Uterus (tissue), 4 donors: Measurements from ENCODE around the gene SUCNR1. TPM values are rescaled to one million over a fixed set of nuclear protein-coding genes. Genes with fewer than 3 reads are reported as not detected.

Source experiments
- DNase-seq, 2 donors: peaks; one replicate each; pipeline ENCODE4 v3.0.0-alpha.2; 2019 to 2020
- H3K27ac ChIP-seq, 2 donors: fragments of 200-600 bp; sonication (generic); 1 replicate in 1 of 2; 2 replicates in 1 of 2; pipeline ENCODE4 v1.5.1; 2016 to 2018
- H3K27me3 ChIP-seq, 2 donors: fragments of 200-600 bp; sonication (generic); one replicate each; pipeline ENCODE4 v1.5.1; 2018 to 2019; ENCODE audit warnings: control low read depth in 1 of 2
- H3K36me3 ChIP-seq, 2 donors: fragments of 200-600 bp; sonication (generic); one replicate each; pipeline ENCODE4 v1.5.1; 2019; ENCODE audit warnings: control low read depth in 1 of 2
- H3K4me1 ChIP-seq, 2 donors: fragments of 200-600 bp; sonication (generic); one replicate each; pipeline ENCODE4 v1.5.1; 2018 to 2019; ENCODE audit warnings: control low read depth in 1 of 2
- H3K4me3 ChIP-seq, 2 donors: fragments of 200-600 bp; sonication (generic); 1 replicate in 1 of 2; 2 replicates in 1 of 2; pipeline ENCODE4 v1.5.1; 2018 to 2019; ENCODE audit warnings: mild to moderate bottlenecking in 1 of 2
- H3K9me3 ChIP-seq, 2 donors: fragments of 200-600 bp; sonication (generic); one replicate each; pipeline ENCODE4 v1.5.1; 2019; ENCODE audit warnings: control low read depth in 1 of 2
- POLR2A ChIP-seq, 2 donors: fragments of 450-650 bp; IDR thresholded peaks; one replicate each; pipeline ENCODE4 v1.6.1; 2016; ENCODE audit warnings: antibody characterized with exemption in 2 of 2, mild to moderate bottlenecking in 1 of 2, moderate library complexity in 1 of 2
- intact Hi-C: fragments of 100-400 bp; cut with DNase I; formaldehyde crosslinking; loops from one replicate; pipeline ENCODE4 v1.15.1; 2023; ENCODE audit warnings: low total_unique reads
- total RNA-seq, 4 donors: library from RNA; depleted of rRNA in 3 of 4; stranded (reverse); fragments of >200 nt in 3 of 4; gene quantifications; one replicate each; pipeline versions ENCODE4 v1.1.0 to v1.2.4, GENCODE V29; 2014 to 2023
- TF ChIP-seq, protein P1 (sequence below), 4 experiments: fragments of 200-600 bp in 2 of 4; fragments of 450-650 bp in 2 of 4; sonication (generic) in 2 of 4; IDR thresholded peaks; one replicate each; pipeline ENCODE4 v1.5.1; 2016 to 2019; ENCODE audit warnings: antibody characterized with exemption in 4 of 4, mild to moderate bottlenecking in 2 of 4, moderate library complexity in 1 of 4
- donor health status: DM: yes; HTN: yes; CAD: no.

SUCNR1 gene
- total RNA-seq, 4 donors from 2014 or later, result 0.21 to 0.59 TPM; not detected in 2

- no peaks in the 10 kb centered on the region for H3K9me3 ChIP-seq
- no peaks in the 10 kb centered on the region for H3K36me3 ChIP-seq
- no peak overlapping the region for H3K4me3 ChIP-seq
- no peak for TF ChIP-seq POLR2A (IDR thresholded peaks at IDR 0.05)
- no peaks in the 10 kb centered on the region for H3K4me1 ChIP-seq
- no peak for DNase-seq
- peak overlapping the region in 1 of 2 donors; percentile 33 for H3K27ac ChIP-seq
- H3K27me3 ChIP-seq, result no peaks in the 10 kb centered on the region
- intact Hi-C loops, result no loop called here
These were observed 9.8 kb upstream of the SUCNR1 start for GRCh38 chr3:151863611-151864010.

DNA sequence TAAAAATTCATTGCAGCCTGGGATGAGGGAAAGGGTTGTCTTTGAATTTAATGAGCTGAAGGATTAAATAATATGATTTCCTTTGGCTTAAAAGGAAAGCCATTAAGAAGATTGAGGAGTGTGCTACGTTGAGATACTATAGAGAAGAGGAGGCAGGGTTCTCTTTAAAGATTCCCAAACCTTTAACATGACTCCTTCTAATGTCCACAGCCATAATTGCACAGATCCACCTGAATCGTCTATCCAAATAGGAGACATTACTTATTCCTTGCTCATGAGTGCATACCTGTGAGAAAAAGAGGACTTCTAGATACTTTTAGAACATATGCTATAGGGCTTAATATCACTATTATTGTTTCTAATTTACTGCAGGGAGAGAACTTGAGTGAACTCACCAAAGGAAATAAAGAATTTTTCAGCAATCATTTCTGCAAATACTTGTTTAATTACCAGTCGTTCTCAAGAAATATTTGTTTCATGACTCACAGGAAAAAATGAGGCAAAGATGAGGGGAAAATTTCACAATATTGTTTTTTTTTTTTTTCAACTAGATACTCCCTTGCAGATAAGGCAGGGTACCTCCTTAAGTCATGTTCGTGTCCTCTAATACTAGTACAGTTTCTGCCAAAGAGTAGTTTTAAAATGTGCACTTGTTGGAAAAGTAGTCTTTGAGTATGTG, 8.9 kb upstream of the SUCNR1 start:
- Histone ChIP-seq H3K4me3 (no peak overlapping the region), H3K27me3 (no peaks in the 10 kb centered on the region), H3K36me3 (no peaks in the 10 kb centered on the region), H3K9me3 (no peaks in the 10 kb centered on the region), H3K27ac (peak overlapping the region in 1 of 2 donors; percentile 58), H3K4me1 (no peaks in the 10 kb centered on the region)
- intact Hi-C loops, result no loop called here
- TF ChIP-seq POLR2A (IDR thresholded peaks at IDR 0.05), result no peak
- TF ChIP-seq, protein P1, sequence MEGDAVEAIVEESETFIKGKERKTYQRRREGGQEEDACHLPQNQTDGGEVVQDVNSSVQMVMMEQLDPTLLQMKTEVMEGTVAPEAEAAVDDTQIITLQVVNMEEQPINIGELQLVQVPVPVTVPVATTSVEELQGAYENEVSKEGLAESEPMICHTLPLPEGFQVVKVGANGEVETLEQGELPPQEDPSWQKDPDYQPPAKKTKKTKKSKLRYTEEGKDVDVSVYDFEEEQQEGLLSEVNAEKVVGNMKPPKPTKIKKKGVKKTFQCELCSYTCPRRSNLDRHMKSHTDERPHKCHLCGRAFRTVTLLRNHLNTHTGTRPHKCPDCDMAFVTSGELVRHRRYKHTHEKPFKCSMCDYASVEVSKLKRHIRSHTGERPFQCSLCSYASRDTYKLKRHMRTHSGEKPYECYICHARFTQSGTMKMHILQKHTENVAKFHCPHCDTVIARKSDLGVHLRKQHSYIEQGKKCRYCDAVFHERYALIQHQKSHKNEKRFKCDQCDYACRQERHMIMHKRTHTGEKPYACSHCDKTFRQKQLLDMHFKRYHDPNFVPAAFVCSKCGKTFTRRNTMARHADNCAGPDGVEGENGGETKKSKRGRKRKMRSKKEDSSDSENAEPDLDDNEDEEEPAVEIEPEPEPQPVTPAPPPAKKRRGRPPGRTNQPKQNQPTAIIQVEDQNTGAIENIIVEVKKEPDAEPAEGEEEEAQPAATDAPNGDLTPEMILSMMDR (IDR thresholded peaks at IDR 0.05), result no peak
- DNase-seq, result no peak

DNA sequence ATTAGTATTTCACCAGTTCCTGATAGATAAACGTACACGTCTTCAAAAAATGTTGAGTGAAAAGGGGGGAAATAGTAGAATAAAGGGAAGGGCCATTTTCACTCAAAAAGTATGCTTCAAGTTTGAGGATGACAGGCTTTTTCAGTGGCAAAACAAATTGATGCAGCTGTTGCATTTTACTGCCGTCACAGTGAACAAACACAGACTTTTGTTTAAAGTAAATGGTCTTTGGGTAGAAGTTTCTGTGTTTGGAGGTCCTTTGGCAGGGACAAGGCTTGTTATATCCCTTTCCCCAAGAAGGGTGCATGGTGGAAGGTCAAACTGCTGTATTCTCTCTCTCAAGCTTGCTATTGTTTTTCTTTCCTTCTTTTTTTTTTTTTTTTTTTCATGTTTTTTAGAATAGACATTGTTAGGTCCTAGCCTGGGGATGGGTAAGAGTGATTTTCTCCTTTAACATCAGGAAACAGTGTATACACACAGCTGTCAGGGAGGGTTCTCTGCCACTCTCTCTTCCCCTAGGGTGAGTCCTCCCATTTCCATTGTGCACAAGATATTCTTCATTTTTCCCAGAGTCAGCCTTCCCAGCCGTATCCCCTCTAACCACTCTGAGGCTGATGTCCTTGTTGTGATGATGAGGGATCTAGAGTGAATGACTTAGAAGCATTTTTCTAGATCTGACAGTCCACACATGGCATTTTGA, 6.6 kb upstream of the SUCNR1 start:
- Histone ChIP-seq H3K4me1 (no peaks in the 10 kb centered on the region), H3K27ac (peak overlapping the region; percentile 19 to 46)

GRCh38 chr3:151867666-151868065, 5.8 kb upstream of the SUCNR1 start:
- no peak for DNase-seq

More for the DNA sequence above, 6.6 kb upstream of the SUCNR1 start:
- Histone ChIP-seq H3K4me3 (no peak overlapping the region), H3K36me3 (no peaks in the 10 kb centered on the region), H3K27me3 (no peaks in the 10 kb centered on the region), H3K9me3 (no peaks in the 10 kb centered on the region)
- no peak for TF ChIP-seq POLR2A (IDR thresholded peaks at IDR 0.05)
- TF ChIP-seq, protein P1 (IDR thresholded peaks at IDR 0.05), result no peak
- intact Hi-C loops, result no loop called here
- DNase-seq, result no peak

DNA sequence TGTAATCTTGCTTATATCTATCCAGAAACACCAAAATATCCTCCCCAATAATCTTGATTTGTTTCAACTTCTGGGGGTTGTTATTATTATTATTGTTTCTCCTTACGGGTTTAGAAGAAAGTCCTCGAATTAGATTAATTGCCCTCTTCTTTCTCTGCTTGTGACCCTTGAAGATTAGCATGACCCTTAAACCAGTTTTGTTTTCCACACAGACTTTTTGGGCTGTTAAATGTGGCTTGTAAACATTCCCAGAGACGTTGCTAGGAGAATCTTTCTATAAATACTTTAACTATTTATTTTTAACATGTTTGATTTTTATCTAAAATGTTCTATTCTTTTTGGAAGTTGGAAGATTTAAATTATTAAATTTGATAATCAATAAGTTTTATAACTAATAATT, 4.3 kb upstream of the SUCNR1 start:
- H3K9me3 ChIP-seq, result no peaks in the 10 kb centered on the region
- H3K27me3 ChIP-seq, result no peaks in the 10 kb centered on the region
- no peak overlapping the region for H3K4me3 ChIP-seq
- H3K36me3 ChIP-seq, result no peaks in the 10 kb centered on the region
- TF ChIP-seq POLR2A (IDR thresholded peaks at IDR 0.05), result no peak
- TF ChIP-seq, protein P1 (IDR thresholded peaks at IDR 0.05), result no peak
- no peak for DNase-seq
- intact Hi-C loops, result no loop called here
- H3K27ac ChIP-seq, result no peak overlapping the region
- no peaks in the 10 kb centered on the region for H3K4me1 ChIP-seq

More at GRCh38 chr3:151867666-151868065, 5.8 kb upstream of the SUCNR1 start:
- Histone ChIP-seq H3K4me1 (no peaks in the 10 kb centered on the region), H3K27ac (no peak overlapping the region), H3K9me3 (no peaks in the 10 kb centered on the region), H3K27me3 (no peaks in the 10 kb centered on the region), H3K4me3 (no peak overlapping the region), H3K36me3 (no peaks in the 10 kb centered on the region)
- no peak for TF ChIP-seq POLR2A (IDR thresholded peaks at IDR 0.05)
- TF ChIP-seq, protein P1 (IDR thresholded peaks at IDR 0.05), result no peak
- intact Hi-C loops, result no loop called here
